Glutamatergic neuron (in vitro differentiated cells): ENCODE measurements around the gene MBP. TPM values are rescaled to one million over a fixed set of nuclear protein-coding genes. Genes with fewer than 3 reads are reported as not detected.
A peak's percentile ranks its signal among the peaks of the same experiment; 100 is the strongest.

ENCODE experiments used
- DNase-seq: peaks from one replicate; pipeline ENCODE4 v3.0.0; 2022
- H3K27ac Mint-ChIP-seq: one replicate; pipeline ENCODE4 v1.8.0; 2020; ENCODE audit warnings: mild to moderate bottlenecking, mixed read lengths, inconsistent platforms; ENCODE audit not compliant: unreplicated experiment
- H3K27me3 Mint-ChIP-seq: one replicate; pipeline ENCODE4 v1.8.0; 2020; ENCODE audit warnings: mild to moderate bottlenecking, moderate library complexity, mixed read lengths, inconsistent platforms; ENCODE audit not compliant: unreplicated experiment
- H3K36me3 Mint-ChIP-seq: one replicate; pipeline ENCODE4 v1.8.0; 2020; ENCODE audit warnings: mild to moderate bottlenecking, mixed read lengths, inconsistent platforms; ENCODE audit not compliant: unreplicated experiment
- H3K4me1 Mint-ChIP-seq: one replicate; pipeline ENCODE4 v1.8.0; 2020; ENCODE audit warnings: mild to moderate bottlenecking, low read depth, mixed read lengths, inconsistent platforms; ENCODE audit not compliant: unreplicated experiment
- H3K4me3 Mint-ChIP-seq: one replicate; pipeline ENCODE4 v1.8.0; 2020; ENCODE audit warnings: mild to moderate bottlenecking, mixed read lengths, inconsistent platforms; ENCODE audit not compliant: unreplicated experiment
- H3K9me3 Mint-ChIP-seq: one replicate; pipeline ENCODE4 v1.8.0; 2020; ENCODE audit warnings: mild to moderate bottlenecking, moderate library complexity, mixed read lengths, inconsistent platforms; ENCODE audit not compliant: unreplicated experiment
- total RNA-seq: library from RNA; stranded (reverse); fragmentation: NEBNext Ultra II Directional; extraction: Animal tissue kit (Norgen Biotek cat#: 25700); gene quantifications from one replicate; pipeline ENCODE4 v1.2.1, GENCODE V29; 2021; ENCODE audit not compliant: unreplicated experiment
- TF ChIP-seq, protein P1 (sequence below): fragments of 200-600 bp; sonication (generic); IDR thresholded peaks from one replicate; pipeline ENCODE4 v1.5.0; 2021; ENCODE audit not compliant: partially characterized antibody, unreplicated experiment

MBP gene
- total RNA-seq, 1 donor from 2014 or later, result 82.6 TPM

DNA sequence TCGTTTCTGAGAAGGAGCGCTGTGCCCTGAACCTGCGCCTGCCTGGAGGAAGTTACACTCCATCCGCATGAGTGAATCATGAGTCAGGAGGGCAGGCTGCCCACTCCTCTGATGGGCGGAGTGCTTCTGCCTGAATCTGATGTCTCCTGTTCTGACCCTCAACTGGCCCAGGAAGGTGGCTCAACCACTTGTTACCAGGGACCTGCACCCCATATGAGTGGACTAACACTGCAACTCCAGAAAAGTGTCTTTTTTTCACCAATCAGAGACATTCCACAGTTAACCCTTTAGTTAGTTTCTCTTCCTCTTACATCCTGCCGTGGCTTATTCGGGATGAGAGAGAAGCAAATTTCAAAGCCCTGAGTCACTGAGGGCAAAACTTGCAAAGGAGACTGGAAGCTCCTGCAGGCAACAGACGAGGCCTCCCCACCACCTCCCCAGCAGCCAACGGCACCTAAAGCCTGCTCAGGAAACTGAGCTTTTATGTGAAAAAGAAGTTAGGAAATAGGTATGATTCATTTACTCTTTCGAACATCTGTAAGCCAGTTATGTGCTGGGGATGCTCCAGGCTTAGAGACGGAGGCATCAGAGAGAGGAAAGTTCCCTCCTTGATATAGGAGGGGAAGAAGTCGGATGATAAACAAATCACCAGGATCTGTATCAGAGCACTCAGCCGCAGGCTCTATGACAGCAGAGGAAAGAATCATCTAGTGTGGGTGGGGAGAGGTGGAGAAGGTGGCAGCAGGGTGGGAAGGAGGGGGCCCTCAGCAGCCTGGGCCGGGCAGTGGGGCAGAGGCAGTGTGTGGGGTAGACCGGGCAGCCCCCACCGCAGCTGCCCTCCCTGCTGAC is 30.9 kb downstream of the MBP start:
- H3K27ac Mint-ChIP-seq, result no peak overlapping the region
- H3K4me1 Mint-ChIP-seq, result peaks cover 51% of the 10 kb centered on the region
- peaks cover 8% of the 10 kb centered on the region for H3K9me3 Mint-ChIP-seq
- H3K4me3 Mint-ChIP-seq, result no peak overlapping the region
- TF ChIP-seq, protein P1, sequence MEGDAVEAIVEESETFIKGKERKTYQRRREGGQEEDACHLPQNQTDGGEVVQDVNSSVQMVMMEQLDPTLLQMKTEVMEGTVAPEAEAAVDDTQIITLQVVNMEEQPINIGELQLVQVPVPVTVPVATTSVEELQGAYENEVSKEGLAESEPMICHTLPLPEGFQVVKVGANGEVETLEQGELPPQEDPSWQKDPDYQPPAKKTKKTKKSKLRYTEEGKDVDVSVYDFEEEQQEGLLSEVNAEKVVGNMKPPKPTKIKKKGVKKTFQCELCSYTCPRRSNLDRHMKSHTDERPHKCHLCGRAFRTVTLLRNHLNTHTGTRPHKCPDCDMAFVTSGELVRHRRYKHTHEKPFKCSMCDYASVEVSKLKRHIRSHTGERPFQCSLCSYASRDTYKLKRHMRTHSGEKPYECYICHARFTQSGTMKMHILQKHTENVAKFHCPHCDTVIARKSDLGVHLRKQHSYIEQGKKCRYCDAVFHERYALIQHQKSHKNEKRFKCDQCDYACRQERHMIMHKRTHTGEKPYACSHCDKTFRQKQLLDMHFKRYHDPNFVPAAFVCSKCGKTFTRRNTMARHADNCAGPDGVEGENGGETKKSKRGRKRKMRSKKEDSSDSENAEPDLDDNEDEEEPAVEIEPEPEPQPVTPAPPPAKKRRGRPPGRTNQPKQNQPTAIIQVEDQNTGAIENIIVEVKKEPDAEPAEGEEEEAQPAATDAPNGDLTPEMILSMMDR, result no peak
- H3K27me3 Mint-ChIP-seq, result peaks cover 2% of the 10 kb centered on the region
- peaks cover 5% of the 10 kb centered on the region for H3K36me3 Mint-ChIP-seq
- DNase-seq, result no peak

DNA sequence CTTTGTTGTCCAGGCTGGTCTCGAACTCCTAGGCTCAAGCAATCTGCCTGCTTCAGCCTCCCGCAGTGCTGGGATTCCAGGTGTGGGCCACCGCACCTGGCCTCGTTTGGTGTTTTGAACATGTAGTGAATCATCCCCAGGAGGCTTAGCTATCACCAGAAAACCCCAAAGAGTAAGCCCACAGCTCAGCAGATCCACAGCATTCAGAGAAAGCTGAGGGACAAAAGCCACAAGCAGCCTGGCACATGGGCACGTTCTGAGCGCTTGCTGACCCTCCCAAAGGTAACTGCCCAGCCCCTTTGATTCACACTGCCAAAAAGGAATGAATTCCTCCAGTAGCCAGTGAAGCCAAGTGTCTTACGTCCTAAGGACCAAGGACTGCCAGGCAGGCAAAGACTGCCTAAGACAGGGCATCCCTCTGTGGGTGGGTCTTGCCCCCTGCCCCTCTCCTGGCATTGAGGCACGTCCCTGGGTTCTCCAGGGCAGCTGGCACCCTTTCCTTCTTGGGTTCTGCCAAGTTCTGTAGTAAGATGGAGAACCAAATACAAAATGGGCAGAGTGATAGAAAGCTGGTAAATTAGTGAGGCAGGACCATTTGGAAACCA is 31.7 kb downstream of the MBP start:
- Mint-ChIP-seq H3K36me3 (peaks cover 5% of the 10 kb centered on the region), H3K27ac (no peak overlapping the region), H3K4me3 (no peak overlapping the region), H3K9me3 (peaks cover 8% of the 10 kb centered on the region), H3K27me3 (peaks cover 2% of the 10 kb centered on the region), H3K4me1 (peaks cover 48% of the 10 kb centered on the region)
- TF ChIP-seq, protein P1, result no peak
- no peak for DNase-seq

DNA sequence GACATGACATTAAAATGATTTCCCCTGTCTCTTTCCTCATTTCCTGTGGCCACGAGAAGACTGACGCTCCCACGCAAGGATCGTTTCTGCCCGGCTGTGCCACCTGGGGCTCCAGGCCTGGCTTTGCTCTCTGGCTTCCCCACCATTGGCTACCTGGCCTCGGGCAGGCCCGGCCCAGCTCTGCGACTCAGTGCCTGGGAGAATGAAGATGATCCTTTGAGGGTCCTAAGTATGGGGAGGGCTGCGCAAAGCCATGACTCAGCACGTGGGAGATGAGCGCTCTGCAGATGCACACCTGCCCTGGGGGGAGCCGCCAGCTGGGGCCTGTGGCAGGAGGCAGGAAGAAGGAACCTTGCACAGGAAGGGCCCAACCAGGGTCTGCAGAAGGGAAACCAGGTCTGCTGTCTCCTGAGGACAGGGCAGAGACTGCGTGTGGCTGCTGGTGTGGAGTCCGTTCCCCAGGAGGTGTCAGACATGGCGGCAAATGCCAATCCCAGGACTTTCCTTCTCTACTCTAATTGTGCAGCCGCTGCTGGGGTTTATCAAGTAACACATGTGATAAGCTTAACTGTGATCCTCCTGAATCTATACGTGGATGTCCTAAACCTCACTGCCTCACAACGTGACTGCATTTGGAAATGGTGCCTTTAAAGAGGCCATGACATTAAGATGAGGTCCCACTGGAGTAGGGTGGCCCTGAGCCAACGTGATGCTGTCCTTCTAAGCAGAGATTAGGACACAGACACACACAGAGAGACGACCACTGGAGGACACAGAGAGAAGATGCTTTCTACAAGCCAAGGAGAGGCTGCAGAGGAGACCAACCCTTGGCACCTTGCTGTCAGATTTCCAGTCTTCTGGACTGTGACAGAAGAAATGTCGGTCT is 32.9 kb downstream of the MBP start:
- peaks cover 52% of the 10 kb centered on the region for H3K4me1 Mint-ChIP-seq
- peaks cover under 1% of the 10 kb centered on the region for H3K27me3 Mint-ChIP-seq
- peak overlapping the region; percentile 59 for H3K27ac Mint-ChIP-seq
- peaks cover 7% of the 10 kb centered on the region for H3K9me3 Mint-ChIP-seq
- no peak overlapping the region for H3K4me3 Mint-ChIP-seq
- no peak for DNase-seq
- H3K36me3 Mint-ChIP-seq, result peaks cover 5% of the 10 kb centered on the region
- TF ChIP-seq, protein P1, result no peak

DNA sequence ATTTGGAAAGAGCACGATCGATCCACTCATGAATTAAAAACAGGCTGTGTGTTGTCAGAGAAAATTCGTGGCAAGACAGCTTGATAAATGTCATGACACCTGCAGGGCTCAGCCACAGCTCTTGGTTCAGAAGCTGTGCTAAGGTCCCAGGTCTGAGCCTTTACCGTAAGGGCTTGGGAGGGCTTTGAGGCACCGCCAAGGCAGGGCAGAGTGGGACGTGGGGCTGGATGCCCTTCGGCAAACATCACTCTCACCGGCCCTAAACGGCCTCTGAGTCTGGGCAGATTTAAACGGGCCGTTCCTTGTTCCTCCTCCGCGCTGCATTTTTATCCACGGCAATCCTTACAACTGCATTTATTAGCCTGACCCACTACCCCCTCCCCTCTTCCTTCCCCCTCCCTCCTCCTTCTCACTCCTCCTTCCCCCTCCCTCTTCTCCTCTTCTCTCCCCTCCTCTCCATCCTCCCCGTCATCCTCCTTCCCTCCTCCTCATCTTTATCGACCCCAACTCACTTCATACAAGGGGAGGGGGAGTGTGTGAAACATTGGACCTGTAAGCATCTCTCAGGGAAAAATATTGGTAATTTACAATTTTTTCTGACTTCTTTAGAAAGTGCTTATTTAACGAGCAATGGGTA is 33.9 kb downstream of the MBP start:
- peak overlapping the region; percentile 46 for H3K4me3 Mint-ChIP-seq
- peaks cover 51% of the 10 kb centered on the region for H3K4me1 Mint-ChIP-seq
- H3K27ac Mint-ChIP-seq, result no peak overlapping the region
- peaks cover 5% of the 10 kb centered on the region for H3K9me3 Mint-ChIP-seq
- TF ChIP-seq, protein P1, result no peak
- no peaks in the 10 kb centered on the region for H3K36me3 Mint-ChIP-seq
- H3K27me3 Mint-ChIP-seq, result no peaks in the 10 kb centered on the region
- no peak for DNase-seq
